ENCODE measurements around the gene MYH11.

The MYH11 gene

GRCh38 chr16:15691046-15691445 is 165.8 kb downstream of the MYH11 start:
- Histone ChIP-seq H3K27ac (ENCODE audit: low read length) (no peak overlapping the region), H3K27me3 (ENCODE audit: low read depth, low read length) (no peaks in the 10 kb centered on the region), H2AFZ (ENCODE audit: low read depth, low read length) (no peak overlapping the region), H4K20me1 (ENCODE audit: insufficient read depth, low read length) (peaks cover 3% of the 10 kb centered on the region; the same call in 1 of the 2 replicates), H3K9ac (ENCODE audit: low read length) (no peak overlapping the region), H3K4me3 (ENCODE audit: low read length) (no peak overlapping the region), H3K36me3 (replicated peaks; ENCODE audit: low read depth, low read length) (peaks cover 66% of the 10 kb centered on the region), H3K4me2 (ENCODE audit: low read length) (no peak overlapping the region), H3K79me2 (ENCODE audit: low read length) (no peaks in the 10 kb centered on the region; the same call in 1 of the 2 replicates), H3K9me3 (ENCODE audit: insufficient read depth, low read length) (no peaks in the 10 kb centered on the region), H3K4me1 (ENCODE audit: low read length) (peaks cover 3% of the 10 kb centered on the region; the same call in 1 of the 2 replicates)
- TF ChIP-seq CTCF (IDR thresholded peaks at IDR 0.05; ENCODE audit: low read depth, low read length): no peak
- TF ChIP-seq EZH2phosphoT487 (IDR thresholded peaks at IDR 0.05; ENCODE audit: low read depth): no peak

- Histone ChIP-seq H3K4me3 (ENCODE audit: low read length) (no peak overlapping the region), H3K4me2 (ENCODE audit: low read length) (no peak overlapping the region), H2AFZ (ENCODE audit: low read depth, low read length) (no peak overlapping the region), H3K9me3 (ENCODE audit: insufficient read depth, low read length) (no peaks in the 10 kb centered on the region), H3K36me3 (replicated peaks; ENCODE audit: low read depth, low read length) (peaks cover 67% of the 10 kb centered on the region), H3K79me2 (ENCODE audit: low read length) (peaks cover 4% of the 10 kb centered on the region; the same call in 1 of the 2 replicates), H3K27me3 (ENCODE audit: low read depth, low read length) (no peaks in the 10 kb centered on the region), H3K9ac (ENCODE audit: low read length) (no peak overlapping the region), H4K20me1 (ENCODE audit: insufficient read depth, low read length) (peaks cover 3% of the 10 kb centered on the region; the same call in 1 of the 2 replicates), H3K4me1 (ENCODE audit: low read length) (peaks cover 3% of the 10 kb centered on the region; the same call in 1 of the 2 replicates), H3K27ac (ENCODE audit: low read length) (no peak overlapping the region)
- TF ChIP-seq CTCF (IDR thresholded peaks at IDR 0.05; ENCODE audit: low read depth, low read length) (no peak), EZH2phosphoT487 (IDR thresholded peaks at IDR 0.05; ENCODE audit: low read depth) (no peak)
Observed at GRCh38 chr16:15690296-15690695, 166.5 kb downstream of the MYH11 start.

- Histone ChIP-seq H3K4me2 (ENCODE audit: low read length) (no peak overlapping the region), H3K9me3 (ENCODE audit: insufficient read depth, low read length) (no peaks in the 10 kb centered on the region), H2AFZ (ENCODE audit: low read depth, low read length) (no peak overlapping the region), H3K4me3 (ENCODE audit: low read length) (no peak overlapping the region), H3K27me3 (ENCODE audit: low read depth, low read length) (no peaks in the 10 kb centered on the region), H3K79me2 (ENCODE audit: low read length) (peaks cover 13% of the 10 kb centered on the region), H4K20me1 (ENCODE audit: insufficient read depth, low read length) (peaks cover 3% of the 10 kb centered on the region; the same call in 1 of the 2 replicates), H3K36me3 (replicated peaks; ENCODE audit: low read depth, low read length) (peaks cover 68% of the 10 kb centered on the region), H3K27ac (ENCODE audit: low read length) (no peak overlapping the region), H3K9ac (ENCODE audit: low read length) (no peak overlapping the region), H3K4me1 (ENCODE audit: low read length) (peaks cover 3% of the 10 kb centered on the region; the same call in 1 of the 2 replicates)
- TF ChIP-seq EZH2phosphoT487 (IDR thresholded peaks at IDR 0.05; ENCODE audit: low read depth) (no peak), CTCF (IDR thresholded peaks at IDR 0.05; ENCODE audit: low read depth, low read length) (no peak)
Observed at GRCh38 chr16:15689290-15689689, 167.5 kb downstream of the MYH11 start.

- no peaks in the 10 kb centered on the region for H3K27me3 ChIP-seq (ENCODE audit: low read depth, low read length)
- H3K27ac ChIP-seq (ENCODE audit: low read length): no peak overlapping the region
- H3K4me3 ChIP-seq (ENCODE audit: low read length): no peak overlapping the region
- H4K20me1 ChIP-seq (ENCODE audit: insufficient read depth, low read length): peaks cover 5% of the 10 kb centered on the region; the same call in 1 of the 2 replicates
- no peaks in the 10 kb centered on the region for H3K9me3 ChIP-seq (ENCODE audit: insufficient read depth, low read length)
- peaks cover 61% of the 10 kb centered on the region for H3K36me3 ChIP-seq (replicated peaks; ENCODE audit: low read depth, low read length)
- no peak for TF ChIP-seq EZH2phosphoT487 (IDR thresholded peaks at IDR 0.05; ENCODE audit: low read depth)
- no peak for TF ChIP-seq CTCF (IDR thresholded peaks at IDR 0.05; ENCODE audit: low read depth, low read length)
- H3K9ac ChIP-seq (ENCODE audit: low read length): no peak overlapping the region
- H2AFZ ChIP-seq (ENCODE audit: low read depth, low read length): no peak overlapping the region
- peaks cover 12% of the 10 kb centered on the region for H3K4me1 ChIP-seq (ENCODE audit: low read length)
- H3K4me2 ChIP-seq (ENCODE audit: low read length): no peak overlapping the region
- peaks cover 35% of the 10 kb centered on the region for H3K79me2 ChIP-seq (ENCODE audit: low read length)
Observed at GRCh38 chr16:15686287-15686686, 170.5 kb downstream of the MYH11 start.
